GM10248 (cell line): ENCODE data around the gene SLC23A3.

Experiments
- CTCF ChIA-PET: fragments of 300-600 bp; sonication (Branson Sonifier 250); formaldehyde crosslinking; extraction: SDS; loops from one replicate; lab custom pipeline; 2021; ENCODE audit warnings: antibody characterized with exemption; lab: Yijun Ruan, JAX
- POLR2A ChIA-PET: fragments of 350-650 bp; sonication (Branson Sonifier 250); formaldehyde crosslinking; extraction: SDS; loops from one replicate; lab custom pipeline; 2020; ENCODE audit warnings: antibody characterized with exemption; lab: Yijun Ruan, JAX
- DNase-seq: peaks from one replicate; pipeline ENCODE4 v3.0.0; 2012; ENCODE audit errors: extremely low spot score
- CTCF ChIP-seq: IDR thresholded peaks from 2 replicates; pipeline ENCODE4 v1.5.1; 2012; ENCODE audit warnings: mild to moderate bottlenecking, low read depth; ENCODE audit errors: extremely low read depth, missing control alignments, control extremely low read depth

Gene SLC23A3

GRCh38 chr2:219140722-219141121 is 29.1 kb downstream of the SLC23A3 start:
- POLR2A ChIA-PET: no interaction called here
- DNase-seq: no peak
- TF ChIP-seq CTCF: no peak
- CTCF ChIA-PET: interaction anchor here (1.3 to 6.0 kb wide), 3 partner anchors 14 to 111 kb away, joined by 6 to 28 read pairs (median 8); no protein-coding TSS in a partner anchor

DNA sequence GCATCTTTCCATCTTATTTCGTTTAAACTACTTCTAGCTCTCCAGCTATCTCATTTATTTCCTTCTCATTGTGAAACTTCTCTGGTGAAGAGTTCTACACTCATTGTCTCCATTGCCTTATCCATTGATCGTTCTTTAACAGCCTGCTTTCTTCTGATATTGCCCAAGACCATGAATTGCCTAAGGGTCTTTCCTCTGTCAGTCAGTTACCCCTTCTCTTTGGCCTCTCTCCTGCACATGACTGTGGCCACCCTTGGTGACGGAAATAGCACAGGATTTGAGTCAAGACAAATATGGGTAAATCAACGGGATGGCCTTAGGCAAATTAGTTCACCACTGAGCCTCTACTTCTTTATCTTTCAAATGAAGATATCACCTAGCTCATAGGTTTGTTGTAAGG is 35.9 kb downstream of the SLC23A3 start:
- ChIA-PET POLR2A (no interaction called here), CTCF (interaction anchor here (0.8 to 8.4 kb wide), 8 partner anchors 9 to 161 kb away, joined by 3 to 90 read pairs (median 4); no protein-coding TSS in a partner anchor)
- TF ChIP-seq CTCF: no peak
- DNase-seq: no peak

DNA sequence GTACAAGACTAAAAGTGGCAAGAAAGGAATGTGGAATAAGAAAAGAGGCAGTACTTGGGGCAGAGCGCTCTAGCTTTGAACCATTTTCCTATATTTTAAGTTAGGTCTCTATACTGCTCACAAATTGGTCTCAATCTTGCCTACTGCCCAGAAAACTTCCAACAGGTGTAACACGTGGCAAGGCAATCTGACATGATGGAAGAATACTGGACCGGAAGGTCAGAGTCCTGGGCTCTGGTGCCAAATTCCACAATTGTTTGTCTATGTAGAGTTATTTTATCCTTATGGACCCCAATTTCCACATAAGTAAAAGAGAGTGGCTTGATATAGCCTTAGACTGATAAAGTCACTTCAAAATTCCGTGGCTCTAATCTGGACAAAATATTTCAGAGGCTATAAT is 38.1 kb downstream of the SLC23A3 start:
- no peak for TF ChIP-seq CTCF
- ChIA-PET CTCF (interaction anchor here (1.7 to 8.4 kb wide), 5 partner anchors 12 to 164 kb away, joined by 4 to 90 read pairs (median 10); no protein-coding TSS in a partner anchor), POLR2A (no interaction called here)
- no peak for DNase-seq

GRCh38 chr2:219131327-219131726 is 38.5 kb downstream of the SLC23A3 start:
- ChIA-PET CTCF (interaction anchor here (1.7 to 8.4 kb wide), 5 partner anchors 12 to 73 kb away, joined by 4 to 90 read pairs (median 10); partner anchors contain the start of gene IHH), POLR2A (no interaction called here)
- DNase-seq: no peak
- TF ChIP-seq CTCF: no peak

- DNase-seq: no peak
- CTCF ChIA-PET: interaction anchor here (0.8 to 8.4 kb wide), 8 partner anchors 10 to 166 kb away, joined by 3 to 90 read pairs (median 4); partner anchors contain the start of gene IHH
- no peak for TF ChIP-seq CTCF
- POLR2A ChIA-PET: no interaction called here
Observed at GRCh38 chr2:219129589-219129988, 40.2 kb downstream of the SLC23A3 start.

DNA sequence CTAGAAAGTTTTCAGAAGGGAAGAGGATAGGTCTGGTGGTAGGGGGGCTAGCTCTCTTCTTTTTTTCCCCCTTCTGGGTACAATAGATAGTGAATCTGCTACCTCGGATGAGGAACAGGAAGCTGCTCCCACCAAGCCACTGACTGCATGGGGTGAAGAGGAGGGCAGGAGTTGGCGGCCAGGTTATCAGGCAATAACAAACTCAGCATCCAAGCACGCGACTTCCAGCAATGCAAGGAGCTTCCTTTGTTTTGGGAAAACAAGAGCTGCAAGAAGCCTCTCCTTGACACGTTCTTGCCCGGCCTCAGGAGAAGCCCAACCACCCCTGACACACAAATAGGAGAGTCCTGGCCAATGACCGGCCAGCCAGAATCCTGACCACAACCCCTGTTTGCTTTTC is 41.4 kb downstream of the SLC23A3 start:
- ChIA-PET POLR2A (no interaction called here), CTCF (interaction anchor here (0.9 to 8.4 kb wide), 10 partner anchors 9 to 70 kb away, joined by 3 to 90 read pairs (median 4); no protein-coding TSS in a partner anchor)
- no peak for TF ChIP-seq CTCF
- DNase-seq: no peak
